GM19043 (cell line): ENCODE data around the gene TMCC3.

ENCODE experiments used
- ATAC-seq: cut with Tn5 transposase; IDR thresholded peaks from one replicate; pipeline ENCODE4 v1.9.1; 2021; ENCODE audit warnings: low read depth; ENCODE audit not compliant: unreplicated experiment

Gene TMCC3

GRCh38 chr12:94637390-94638113 is 12.8 kb downstream of the TMCC3 start:
- no peak for ATAC-seq

DNA sequence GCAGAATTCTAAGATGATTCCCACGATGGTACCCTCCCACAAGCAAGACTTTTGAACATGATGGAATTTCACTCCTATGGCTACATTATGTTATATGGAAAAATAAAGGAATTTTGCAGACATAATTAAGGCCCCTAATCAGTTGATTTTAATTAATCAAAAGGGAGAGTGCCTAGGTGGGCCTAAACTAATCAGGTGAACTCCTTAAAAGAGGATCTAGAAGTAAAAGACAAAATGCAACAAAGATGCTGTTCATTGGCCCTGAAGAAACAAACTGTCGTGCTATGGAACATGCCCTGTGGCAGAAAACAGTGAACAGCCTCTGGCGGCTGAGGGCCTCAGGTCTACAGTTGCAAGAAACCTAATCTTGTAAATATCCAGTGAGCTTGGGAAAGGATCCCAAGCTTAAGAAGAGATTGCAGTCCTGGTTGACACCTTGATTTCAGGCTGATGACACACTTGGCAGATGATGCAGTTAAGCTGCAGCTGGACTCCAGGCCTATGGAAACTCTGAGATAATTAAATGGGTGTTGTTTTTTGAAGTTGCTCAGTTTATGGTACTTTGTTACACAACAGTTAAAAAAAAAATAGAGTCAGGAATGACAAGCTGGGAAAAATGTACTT is 13.8 kb downstream of the TMCC3 start:
- ATAC-seq = no peak

- no peak for ATAC-seq
These were observed 15.6 kb downstream of the TMCC3 start for GRCh38 chr12:94634717-94635116.

- ATAC-seq = no peak
These were observed 17.0 kb downstream of the TMCC3 start for GRCh38 chr12:94633401-94633800.

DNA sequence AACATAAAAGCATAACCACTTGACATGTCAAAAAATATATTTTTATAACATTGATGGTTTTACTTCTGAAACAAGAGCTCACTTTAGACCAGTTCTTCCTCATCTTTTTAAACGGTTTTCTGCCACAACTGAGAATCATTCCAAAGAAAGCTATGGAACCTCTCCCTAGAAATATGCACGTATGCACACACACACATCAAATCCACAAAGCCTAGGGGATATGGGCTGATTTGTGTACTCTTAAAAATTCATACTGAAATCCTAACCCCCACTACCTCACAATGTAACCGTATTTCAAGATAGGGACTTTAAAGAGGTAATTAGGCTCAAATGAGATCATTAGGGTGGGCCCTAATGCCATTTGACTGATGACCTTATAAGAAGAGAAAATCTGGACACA is 19.3 kb downstream of the TMCC3 start:
- no peak for ATAC-seq

- ATAC-seq = no peak
These were observed 21.4 kb downstream of the TMCC3 start for GRCh38 chr12:94628819-94629472.

DNA sequence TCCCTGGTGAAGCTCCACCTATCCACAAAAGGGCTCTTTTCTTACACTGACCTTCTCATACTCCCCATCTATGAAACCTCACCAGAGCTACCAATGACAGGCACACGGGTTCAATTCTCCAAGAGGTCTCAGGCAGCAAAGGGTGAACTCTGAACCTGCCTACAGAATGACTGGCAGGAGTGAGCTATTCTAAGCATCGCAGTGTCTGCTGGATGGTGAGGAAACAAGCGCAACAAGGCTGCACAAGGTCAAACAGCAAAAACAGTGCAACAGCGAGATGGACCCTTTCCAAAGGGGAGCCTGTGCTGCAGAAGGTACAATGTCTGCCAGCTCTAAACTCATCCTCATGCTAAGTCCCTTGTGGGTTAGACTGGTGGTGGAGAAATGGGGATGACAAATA is 22.0 kb downstream of the TMCC3 start:
- ATAC-seq = no peak

DNA sequence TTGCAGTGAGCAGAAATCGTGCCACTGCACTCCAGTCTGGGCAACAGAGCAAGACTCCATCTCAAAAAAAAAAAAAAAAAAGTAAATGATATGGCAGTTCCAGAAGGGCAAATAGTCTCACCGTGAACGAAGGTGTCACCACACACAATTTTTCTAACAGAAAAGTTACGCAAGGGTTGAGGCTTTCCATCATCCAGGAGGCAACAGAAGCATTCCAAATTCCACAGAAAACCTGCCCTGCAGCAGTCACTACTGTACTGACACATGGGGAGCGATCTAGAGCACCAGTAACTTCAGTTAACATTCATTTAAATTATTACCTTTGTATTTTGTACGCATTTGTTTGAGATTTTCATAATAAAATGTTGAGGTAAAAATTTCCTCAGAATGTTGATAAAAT is 24.8 kb downstream of the TMCC3 start:
- ATAC-seq = no peak

- no peak for ATAC-seq
These were observed 27.0 kb downstream of the TMCC3 start for GRCh38 chr12:94623161-94623920.

DNA sequence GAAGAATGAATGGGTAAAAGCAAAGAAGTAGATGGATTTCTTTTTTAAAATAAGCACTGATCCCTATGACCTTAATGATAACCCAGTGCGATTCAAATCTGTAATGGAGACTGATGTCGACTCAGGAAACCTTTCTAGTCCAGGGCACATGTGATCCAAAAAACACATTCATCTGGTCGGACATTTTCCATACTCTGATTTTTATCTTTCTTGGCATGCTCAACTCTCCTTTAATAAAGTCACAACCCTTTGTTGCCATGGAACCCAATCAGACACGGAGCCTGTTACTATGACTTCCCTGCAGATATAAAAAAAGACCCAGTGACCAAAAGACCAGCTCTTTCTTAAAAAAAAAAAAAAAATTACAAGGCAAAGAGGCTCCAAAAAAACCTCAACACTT is 27.9 kb downstream of the TMCC3 start:
- no peak for ATAC-seq

GRCh38 chr12:94621662-94622359 is 28.5 kb downstream of the TMCC3 start:
- peak; percentile 95 for ATAC-seq

DNA sequence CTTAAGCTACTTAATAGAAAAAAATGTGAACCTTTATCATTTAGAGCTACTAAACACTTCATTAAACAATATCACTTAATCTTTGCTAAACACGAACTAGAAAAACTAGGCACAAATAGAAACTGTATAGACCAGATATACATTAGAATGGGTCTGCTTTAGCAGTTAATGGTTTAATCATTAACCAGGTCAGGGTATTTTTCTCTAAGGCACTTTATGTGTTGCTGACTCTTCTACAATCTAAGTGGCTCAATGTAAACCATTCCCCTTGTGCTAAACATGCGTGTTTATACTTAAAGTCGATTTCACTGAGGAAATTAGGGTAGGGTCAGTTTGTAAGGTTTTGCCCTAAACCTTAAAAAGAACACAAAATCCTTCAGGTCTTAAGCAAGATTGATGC is 29.7 kb downstream of the TMCC3 start:
- ATAC-seq = no peak

DNA sequence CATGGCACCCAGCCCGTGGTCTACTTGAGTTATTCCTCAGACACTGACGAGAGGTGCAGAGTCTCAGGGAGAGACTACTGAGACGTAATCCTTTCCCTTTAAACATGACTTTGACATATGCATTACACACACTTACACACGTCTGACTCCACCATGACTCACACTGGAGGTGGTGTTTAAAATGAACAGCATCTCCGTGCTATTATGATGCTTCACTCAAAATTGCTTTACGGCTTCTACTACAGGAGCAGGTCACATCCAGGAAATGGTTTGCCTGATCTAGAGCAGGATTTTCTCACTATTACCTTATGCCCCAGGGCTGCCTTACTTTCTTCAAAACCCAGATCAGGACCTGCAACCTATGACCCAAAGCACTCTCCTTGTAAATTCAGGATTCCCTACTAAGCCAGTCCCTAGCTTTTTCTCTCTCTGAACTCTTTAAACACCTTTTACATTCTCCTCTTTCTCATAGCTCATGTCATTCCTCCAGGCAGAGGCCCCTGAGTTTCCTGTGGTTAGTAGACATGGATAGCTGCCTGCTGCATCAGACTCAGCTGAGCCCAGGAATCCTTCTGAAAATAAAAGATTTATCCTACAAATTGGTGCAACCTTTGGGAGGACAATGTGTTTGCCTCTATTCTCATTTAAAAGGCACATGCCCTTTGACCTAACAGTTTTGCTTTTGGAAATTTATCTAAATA is 31.2 kb downstream of the TMCC3 start:
- no peak for ATAC-seq

GRCh38 chr12:94617101-94617500 is 33.3 kb downstream of the TMCC3 start:
- ATAC-seq = no peak

DNA sequence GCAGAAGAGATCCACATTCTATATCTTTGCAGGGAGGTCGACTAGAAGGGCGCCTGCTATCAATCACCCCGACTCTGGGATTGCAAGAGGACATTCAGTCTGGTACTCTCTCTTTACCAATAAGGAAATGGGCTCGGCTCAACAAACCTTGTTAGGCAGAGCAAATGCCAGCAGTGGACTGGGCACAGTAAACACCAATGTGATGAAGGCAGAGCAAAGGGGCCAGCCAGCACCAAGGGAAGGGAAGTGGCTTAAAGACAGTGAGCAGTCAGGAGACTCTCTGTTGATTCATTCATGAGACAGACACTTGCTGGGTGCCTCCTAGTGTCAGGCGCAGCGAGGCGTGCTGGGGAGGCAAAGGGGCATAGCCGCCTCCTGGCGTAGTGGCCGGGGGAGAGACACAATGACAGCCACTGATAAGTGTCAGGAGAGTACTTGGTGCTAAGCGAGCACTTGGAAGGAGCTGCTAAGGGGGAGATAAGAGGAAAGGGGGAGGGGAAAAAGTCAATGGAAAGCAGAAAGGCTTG is 34.1 kb downstream of the TMCC3 start:
- no peak for ATAC-seq

DNA sequence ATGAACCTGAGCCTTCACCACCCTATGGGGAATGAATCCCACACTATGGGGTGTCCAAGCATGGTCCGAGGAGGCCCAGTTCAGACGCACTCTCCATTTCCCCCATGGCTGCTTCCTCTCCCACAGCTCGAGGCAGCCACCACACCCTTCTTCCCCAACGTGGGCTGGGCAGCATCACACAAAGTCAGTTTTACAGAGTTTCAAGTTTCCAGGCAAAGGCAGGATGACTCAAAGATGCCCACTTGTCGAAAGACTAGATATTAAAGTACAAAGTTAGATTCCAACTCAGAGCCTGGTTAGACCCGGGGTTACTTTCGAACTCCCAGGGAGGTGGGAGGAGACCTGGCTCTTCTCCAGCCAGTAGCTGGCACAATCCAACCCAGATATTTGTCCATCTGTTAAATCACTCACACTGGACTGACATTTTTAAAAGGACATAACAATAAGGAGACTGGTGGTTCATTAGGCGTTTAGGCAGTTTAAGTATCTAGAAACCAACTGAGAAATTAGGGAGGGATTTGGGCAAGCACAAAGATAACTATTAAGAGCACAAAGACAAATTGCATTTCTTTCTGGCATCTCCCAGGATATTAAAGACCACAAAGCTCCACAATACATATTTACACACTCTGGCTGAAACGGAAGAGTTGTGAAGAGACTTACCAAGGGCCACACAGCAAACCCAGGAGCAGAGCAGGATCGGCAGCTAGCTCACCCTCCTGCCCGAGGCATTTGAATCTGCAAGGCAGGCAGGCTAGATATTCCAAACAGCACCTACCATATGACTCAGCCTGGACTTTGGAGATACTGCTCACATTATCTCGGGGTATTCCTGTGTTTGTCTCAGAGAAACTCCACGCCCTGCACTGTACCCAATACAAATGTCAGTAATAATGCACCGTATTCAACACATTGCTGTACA is 34.8 kb downstream of the TMCC3 start:
- no peak for ATAC-seq

- ATAC-seq = no peak
These were observed 36.1 kb downstream of the TMCC3 start for GRCh38 chr12:94614288-94614721.

- ATAC-seq = no peak
These were observed 40.4 kb downstream of the TMCC3 start for GRCh38 chr12:94609917-94610443.
